GM12878 (cell line): Measurements from ENCODE around the gene PRRC2B. TPM values are rescaled to one million over a fixed set of nuclear protein-coding genes. Genes with fewer than 3 reads are reported as not detected.

ENCODE experiments used
- ATAC-seq: fragments of 200-7000 bp; cut with Tn5 transposase; 3 replicates; pipeline ENCODE4 v1.9.1; 2020; ENCODE audit warnings: mild to moderate bottlenecking, moderate library complexity
- BruUV-seq: library from RNA; stranded (reverse); fragments of 400-500 nt; replicated peaks from 2 replicates; lab custom pipeline; 2021; lab: Mats Ljungman, UMichigan
- CTCF ChIA-PET: fragments of 300-600 bp; sonication (Branson Sonifier 250); formaldehyde crosslinking; extraction: SDS; loops from one replicate; lab custom pipeline; 2021; ENCODE audit warnings: inconsistent platforms; lab: Yijun Ruan, JAX
- POLR2A ChIA-PET: fragments of 350-600 bp; formaldehyde crosslinking; extraction: SDS; loops from one replicate; lab custom pipeline; 2021; ENCODE audit warnings: inconsistent platforms; lab: Charles Lee
- RAD21 ChIA-PET: fragments of 300-600 bp; sonication (Branson Sonifier 250); formaldehyde crosslinking; loops from one replicate; lab custom pipeline; 2023; ENCODE audit warnings: antibody characterized with exemption; ENCODE audit not compliant: unreplicated experiment; lab: Charles Lee
- SMC1A ChIA-PET: fragments of 300-600 bp; sonication (Branson Sonifier 250); formaldehyde crosslinking; loops from one replicate; lab custom pipeline; 2023; ENCODE audit not compliant: unreplicated experiment, uncharacterized antibody; lab: Charles Lee
- DNase-seq: peaks from one replicate; pipeline ENCODE4 v3.0.0-alpha.2; 2011; ENCODE audit warnings: low read depth, low spot score
- FAIRE-seq: peaks from 3 replicates; lab custom pipeline; 2011; peaks lifted over from hg19 to GRCh38; lab: Jason Lieb, UNC
- H2AFZ ChIP-seq: 2 replicates; pipeline ENCODE4 v1.6.0; 2011; ENCODE audit warnings: low read depth, low read length, control low read depth; ENCODE audit not compliant: control insufficient read depth
- H3K27ac ChIP-seq: 2 replicates; pipeline ENCODE4 v1.5.1; 2011; ENCODE audit warnings: control low read depth; ENCODE audit not compliant: control insufficient read depth, insufficient read depth
- H3K27me3 ChIP-seq, 2 experiments: replicated peaks in 1 of 2; 2 replicates each; pipeline versions ENCODE4 v1.6.0 to v1.6.1; 2011; ENCODE audit warnings: low read length in 1 of 2; ENCODE audit not compliant: control insufficient read depth in 2 of 2, insufficient read depth in 2 of 2
- H3K36me3 ChIP-seq, 2 experiments: 2 replicates each; pipeline ENCODE4 v1.5.1; 2011; ENCODE audit warnings: low read length in 1 of 2; ENCODE audit not compliant: control insufficient read depth in 2 of 2, insufficient read depth in 2 of 2
- H3K4me1 ChIP-seq: 2 replicates; pipeline ENCODE4 v1.6.1; 2011; ENCODE audit warnings: mild to moderate bottlenecking, low read length, moderate library complexity, mixed read lengths; ENCODE audit not compliant: control insufficient read depth, insufficient read depth
- H3K4me2 ChIP-seq: 2 replicates; pipeline ENCODE4 v1.6.0; 2011; ENCODE audit warnings: control low read depth; ENCODE audit not compliant: control insufficient read depth, insufficient read depth
- H3K4me3 ChIP-seq: fragments of 200-600 bp; sonication (generic); 2 replicates; pipeline ENCODE4 v1.5.1; 2016
- H3K79me2 ChIP-seq: 2 replicates; pipeline ENCODE4 v1.6.0; 2011; ENCODE audit warnings: low read length; ENCODE audit not compliant: control insufficient read depth, insufficient read depth
- H3K9ac ChIP-seq: 2 replicates; pipeline ENCODE4 v1.8.0; 2011; ENCODE audit warnings: low read length, control low read depth, mixed read lengths; ENCODE audit not compliant: control insufficient read depth, insufficient read depth
- H3K9me3 ChIP-seq: replicated peaks from 3 replicates; pipeline ENCODE4 v1.5.1; 2011; ENCODE audit warnings: mild to moderate bottlenecking, low read length; ENCODE audit not compliant: control insufficient read depth, insufficient read depth
- H4K20me1 ChIP-seq: 2 replicates; pipeline ENCODE4 v1.6.0; 2011; ENCODE audit not compliant: control insufficient read depth, insufficient read depth
- CBFB ChIP-seq: IDR thresholded peaks from 2 replicates; pipeline ENCODE4 v1.6.1; 2016; ENCODE audit warnings: antibody characterized with exemption, low read depth
- CHD2 ChIP-seq: IDR thresholded peaks from 2 replicates; pipeline ENCODE4 v1.6.1; 2011; ENCODE audit warnings: low read depth, low read length, improper control_type of control experiment, borderline replicate concordance
- GABPA ChIP-seq: IDR thresholded peaks from 2 replicates; pipeline ENCODE4 v1.6.1; 2014; ENCODE audit warnings: antibody characterized with exemption, low read depth, mild to moderate bottlenecking, inconsistent platforms
- KDM1A ChIP-seq: fragments of 200-600 bp; sonication (generic); IDR thresholded peaks from 2 replicates; pipeline ENCODE4 v1.6.1; 2016; ENCODE audit warnings: borderline replicate concordance
- LARP7 ChIP-seq: fragments of 450-650 bp; IDR thresholded peaks from 2 replicates; pipeline ENCODE4 v1.6.1; 2017; ENCODE audit warnings: mild to moderate bottlenecking
- MEF2A ChIP-seq: IDR thresholded peaks from 2 replicates; pipeline ENCODE4 v1.6.1; 2011; ENCODE audit warnings: low read depth, mild to moderate bottlenecking, low read length, moderate library complexity; ENCODE audit not compliant: insufficient read depth
- MYB ChIP-seq: fragments of 150-350 bp; IDR thresholded peaks from 2 replicates; pipeline ENCODE4 v1.6.1; 2014; ENCODE audit warnings: mild to moderate bottlenecking, low read depth, low read length, borderline replicate concordance
- NFYA ChIP-seq: IDR thresholded peaks from 2 replicates; pipeline ENCODE4 v1.6.1; 2011; ENCODE audit warnings: low read depth, mild to moderate bottlenecking, low read length, improper control_type of control experiment, borderline replicate concordance
- PAX5 ChIP-seq: IDR thresholded peaks from 2 replicates; pipeline ENCODE4 v1.6.1; 2011; ENCODE audit warnings: low read depth, low read length, borderline replicate concordance
- POLR2AphosphoS2 ChIP-seq: IDR thresholded peaks from 2 replicates; pipeline ENCODE4 v1.6.1; 2011; ENCODE audit warnings: low read depth, mild to moderate bottlenecking, low read length, improper control_type of control experiment, moderate library complexity
- RAD51 ChIP-seq: fragments of 450-650 bp; IDR thresholded peaks from 2 replicates; pipeline ENCODE4 v1.6.1; 2016; ENCODE audit warnings: moderate library complexity, mild to moderate bottlenecking, inconsistent platforms
- RELA ChIP-seq: fragments of 450-650 bp; IDR thresholded peaks from 2 replicates; pipeline ENCODE4 v1.8.0; 2014; ENCODE audit warnings: borderline replicate concordance; ENCODE audit not compliant: partially characterized antibody
- SMAD1 ChIP-seq: fragments of 450-650 bp; IDR thresholded peaks from 2 replicates; pipeline ENCODE4 v1.6.1; 2018; ENCODE audit warnings: mild to moderate bottlenecking, low read depth; ENCODE audit not compliant: partially characterized antibody
- TAF1 ChIP-seq: IDR thresholded peaks from 2 replicates; pipeline ENCODE4 v1.6.1; 2011; ENCODE audit warnings: mild to moderate bottlenecking, low read depth, low read length, borderline replicate concordance
- ZNF622 ChIP-seq: fragments of 450-650 bp; IDR thresholded peaks from 2 replicates; pipeline ENCODE4 v1.6.1; 2017; ENCODE audit warnings: mild to moderate bottlenecking, inconsistent platforms
- WGBS: methylation state at CpG from one replicate; pipeline ENCODE4 v1.1.6; 2016; ENCODE audit warnings: low lambda C conversion rate; ENCODE audit not compliant: insufficient replicate concordance, insufficient coverage; ENCODE audit errors: missing lambda C conversion rate; 5-methylcytosine and 5-hydroxymethylcytosine counted together
- in situ Hi-C: fragments of 300-500 bp; cut with MboI; formaldehyde crosslinking; loops from 9 replicates; pipeline ENCODE4 v1.14.3; 2018; ENCODE audit warnings: mixed read lengths
- intact Hi-C: fragments of 100-400 bp; cut with micrococcal nuclease; formaldehyde crosslinking; loops from one replicate; pipeline ENCODE4 v1.14.2; 2022; ENCODE audit not compliant: unreplicated experiment
- polyA plus RNA-seq, 11 experiments: library from polyadenylated mRNA; depleted of rRNA in 4 of 11; unstranded in 6 of 11; stranded (reverse) in 5 of 11; fragments of >200 nt; fragmentation: Nextera tagmentation in 4 of 11; fragmentation: Illumina TruSeq in 1 of 11; extraction: Ambion mirVana in 4 of 11; extraction: Trizol in 1 of 11; gene quantifications; 1 replicate in 1 of 11; 2 replicates in 10 of 11; pipeline versions ENCODE4 v1.2.1 to v1.2.3, GENCODE V29; 2011 to 2016; ENCODE audit warnings: inconsistent platforms in 2 of 11, missing spikeins in 2 of 11, low read depth in 1 of 11
- total RNA-seq, 4 experiments: library from RNA; depleted of rRNA in 3 of 4; stranded (reverse); fragments of >200 nt in 3 of 4; fragmentation: Illumina TruSeq in 1 of 4; extraction: Trizol in 1 of 4; gene quantifications; 2 replicates each; pipeline versions ENCODE4 v1.2.1 to v1.2.3, GENCODE V29; 2013 to 2021
- TF ChIP-seq, protein P1 (sequence below): fragments of 450-650 bp; IDR thresholded peaks from 2 replicates; pipeline ENCODE4 v1.6.1; 2017; ENCODE audit warnings: mild to moderate bottlenecking, low read depth, inconsistent platforms; ENCODE audit not compliant: poor library complexity, severe bottlenecking
- TF ChIP-seq, protein P2 (sequence below): IDR thresholded peaks from 2 replicates; pipeline ENCODE4 v1.6.1; 2012; ENCODE audit warnings: mild to moderate bottlenecking, low read depth, low read length
- TF ChIP-seq, protein P3 (sequence below), 3 experiments: IDR thresholded peaks in 2 of 3; conservative IDR thresholded peaks in 1 of 3; 2 replicates each; pipeline ENCODE4 v1.5.1; 2011; ENCODE audit warnings: low read depth in 3 of 3, low read length in 3 of 3, mild to moderate bottlenecking in 3 of 3, control low read depth in 2 of 3, moderate library complexity in 2 of 3, inconsistent platforms in 1 of 3, mixed read lengths in 1 of 3; ENCODE audit not compliant: control insufficient read depth in 2 of 3, insufficient read depth in 1 of 3; ENCODE audit errors: extremely low read depth in 1 of 3

The PRRC2B gene
- total and polyA plus RNA-seq, 10 of the 15 experiments (the other 5 are each of a cell fraction or from before 2014, with no cell fraction given) = 0.84 to 155 (median 28.7) TPM

DNA sequence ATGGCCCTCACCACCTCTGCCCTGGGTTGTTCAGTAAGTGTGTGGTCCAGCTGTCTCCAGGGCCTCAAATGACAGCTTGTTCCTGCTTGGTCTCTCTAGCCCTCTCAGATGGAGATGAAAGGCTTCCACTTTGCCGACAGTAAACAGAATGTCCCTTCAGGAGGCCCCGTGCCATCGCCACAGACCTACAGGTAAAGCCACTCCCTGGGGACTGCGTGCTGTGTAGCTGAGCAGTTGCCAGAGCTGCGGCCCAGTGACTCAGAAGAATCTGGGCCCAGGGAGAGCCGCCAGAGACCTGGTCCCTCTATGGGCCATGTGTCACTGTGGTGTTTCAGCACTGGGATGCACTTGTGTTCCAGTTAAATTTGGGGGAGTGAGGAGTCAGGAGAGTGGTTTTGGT is 98.2 kb downstream of the PRRC2B start:
- H4K20me1 ChIP-seq = no peaks in the 10 kb centered on the region
- 65% methylated on average over 6 of the region's 6 CpGs for WGBS
- TF ChIP-seq, protein P1, sequence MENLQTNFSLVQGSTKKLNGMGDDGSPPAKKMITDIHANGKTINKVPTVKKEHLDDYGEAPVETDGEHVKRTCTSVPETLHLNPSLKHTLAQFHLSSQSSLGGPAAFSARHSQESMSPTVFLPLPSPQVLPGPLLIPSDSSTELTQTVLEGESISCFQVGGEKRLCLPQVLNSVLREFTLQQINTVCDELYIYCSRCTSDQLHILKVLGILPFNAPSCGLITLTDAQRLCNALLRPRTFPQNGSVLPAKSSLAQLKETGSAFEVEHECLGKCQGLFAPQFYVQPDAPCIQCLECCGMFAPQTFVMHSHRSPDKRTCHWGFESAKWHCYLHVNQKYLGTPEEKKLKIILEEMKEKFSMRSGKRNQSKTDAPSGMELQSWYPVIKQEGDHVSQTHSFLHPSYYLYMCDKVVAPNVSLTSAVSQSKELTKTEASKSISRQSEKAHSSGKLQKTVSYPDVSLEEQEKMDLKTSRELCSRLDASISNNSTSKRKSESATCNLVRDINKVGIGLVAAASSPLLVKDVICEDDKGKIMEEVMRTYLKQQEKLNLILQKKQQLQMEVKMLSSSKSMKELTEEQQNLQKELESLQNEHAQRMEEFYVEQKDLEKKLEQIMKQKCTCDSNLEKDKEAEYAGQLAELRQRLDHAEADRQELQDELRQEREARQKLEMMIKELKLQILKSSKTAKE = no peak
- TF ChIP-seq, protein P2, sequence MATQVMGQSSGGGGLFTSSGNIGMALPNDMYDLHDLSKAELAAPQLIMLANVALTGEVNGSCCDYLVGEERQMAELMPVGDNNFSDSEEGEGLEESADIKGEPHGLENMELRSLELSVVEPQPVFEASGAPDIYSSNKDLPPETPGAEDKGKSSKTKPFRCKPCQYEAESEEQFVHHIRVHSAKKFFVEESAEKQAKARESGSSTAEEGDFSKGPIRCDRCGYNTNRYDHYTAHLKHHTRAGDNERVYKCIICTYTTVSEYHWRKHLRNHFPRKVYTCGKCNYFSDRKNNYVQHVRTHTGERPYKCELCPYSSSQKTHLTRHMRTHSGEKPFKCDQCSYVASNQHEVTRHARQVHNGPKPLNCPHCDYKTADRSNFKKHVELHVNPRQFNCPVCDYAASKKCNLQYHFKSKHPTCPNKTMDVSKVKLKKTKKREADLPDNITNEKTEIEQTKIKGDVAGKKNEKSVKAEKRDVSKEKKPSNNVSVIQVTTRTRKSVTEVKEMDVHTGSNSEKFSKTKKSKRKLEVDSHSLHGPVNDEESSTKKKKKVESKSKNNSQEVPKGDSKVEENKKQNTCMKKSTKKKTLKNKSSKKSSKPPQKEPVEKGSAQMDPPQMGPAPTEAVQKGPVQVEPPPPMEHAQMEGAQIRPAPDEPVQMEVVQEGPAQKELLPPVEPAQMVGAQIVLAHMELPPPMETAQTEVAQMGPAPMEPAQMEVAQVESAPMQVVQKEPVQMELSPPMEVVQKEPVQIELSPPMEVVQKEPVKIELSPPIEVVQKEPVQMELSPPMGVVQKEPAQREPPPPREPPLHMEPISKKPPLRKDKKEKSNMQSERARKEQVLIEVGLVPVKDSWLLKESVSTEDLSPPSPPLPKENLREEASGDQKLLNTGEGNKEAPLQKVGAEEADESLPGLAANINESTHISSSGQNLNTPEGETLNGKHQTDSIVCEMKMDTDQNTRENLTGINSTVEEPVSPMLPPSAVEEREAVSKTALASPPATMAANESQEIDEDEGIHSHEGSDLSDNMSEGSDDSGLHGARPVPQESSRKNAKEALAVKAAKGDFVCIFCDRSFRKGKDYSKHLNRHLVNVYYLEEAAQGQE = no peak
- TF ChIP-seq KDM1A (no peak), LARP7 (no peak), RAD51 (no peak), NFYA (no peak), SMAD1 (no peak), GABPA (no peak), TAF1 (no peak), CHD2 (no peak), POLR2AphosphoS2 (no peak), PAX5 (no peak), RELA (no peak), CBFB (no peak), MYB (no peak), ZNF622 (no peak), MEF2A (no peak)
- TF ChIP-seq, protein P3, sequence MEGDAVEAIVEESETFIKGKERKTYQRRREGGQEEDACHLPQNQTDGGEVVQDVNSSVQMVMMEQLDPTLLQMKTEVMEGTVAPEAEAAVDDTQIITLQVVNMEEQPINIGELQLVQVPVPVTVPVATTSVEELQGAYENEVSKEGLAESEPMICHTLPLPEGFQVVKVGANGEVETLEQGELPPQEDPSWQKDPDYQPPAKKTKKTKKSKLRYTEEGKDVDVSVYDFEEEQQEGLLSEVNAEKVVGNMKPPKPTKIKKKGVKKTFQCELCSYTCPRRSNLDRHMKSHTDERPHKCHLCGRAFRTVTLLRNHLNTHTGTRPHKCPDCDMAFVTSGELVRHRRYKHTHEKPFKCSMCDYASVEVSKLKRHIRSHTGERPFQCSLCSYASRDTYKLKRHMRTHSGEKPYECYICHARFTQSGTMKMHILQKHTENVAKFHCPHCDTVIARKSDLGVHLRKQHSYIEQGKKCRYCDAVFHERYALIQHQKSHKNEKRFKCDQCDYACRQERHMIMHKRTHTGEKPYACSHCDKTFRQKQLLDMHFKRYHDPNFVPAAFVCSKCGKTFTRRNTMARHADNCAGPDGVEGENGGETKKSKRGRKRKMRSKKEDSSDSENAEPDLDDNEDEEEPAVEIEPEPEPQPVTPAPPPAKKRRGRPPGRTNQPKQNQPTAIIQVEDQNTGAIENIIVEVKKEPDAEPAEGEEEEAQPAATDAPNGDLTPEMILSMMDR (IDR thresholded peaks at IDR 0.05 in 2 of 3, conservative IDR thresholded peaks at IDR 0.05 in 1 of 3; ENCODE audit: control insufficient read depth in 2 of 3, extremely low read depth in 1 of 3, insufficient read depth in 1 of 3, low read depth in 3 of 3, low read length in 3 of 3) = no peak

More for the DNA sequence above, 98.2 kb downstream of the PRRC2B start:
- no peak overlapping the region for H3K27ac ChIP-seq
- CTCF ChIA-PET = no interaction called here
- no peaks in the 10 kb centered on the region for H3K4me1 ChIP-seq
- in situ Hi-C loops (no loop called here), intact Hi-C loops (no loop called here)
- RAD21 ChIA-PET = interaction anchor here (0.7 kb wide), 1 partner anchor 253 kb away, joined by 3 read pairs; no protein-coding TSS in a partner anchor
- ATAC-seq (no peak), FAIRE-seq (no peak), DNase-seq (no peak)
- POLR2A ChIA-PET = no interaction called here
- H2AFZ ChIP-seq = no peak overlapping the region
- no peak overlapping the region for H3K9ac ChIP-seq
- peaks cover 51 to 72% of the 10 kb centered on the region in 2 experiments for H3K36me3 ChIP-seq
- BruUV-seq = no TSS peak
- SMC1A ChIA-PET = no interaction called here
- no peaks in the 10 kb centered on the region for H3K9me3 ChIP-seq
- no peaks in the 10 kb centered on the region for H3K27me3 ChIP-seq
- H3K4me2 ChIP-seq = no peak overlapping the region
- no peaks in the 10 kb centered on the region for H3K79me2 ChIP-seq
- H3K4me3 ChIP-seq = no peak overlapping the region
